Neuronal stem cell (in vitro differentiated cells): ENCODE data around the gene GNL1.

ENCODE experiments used
- DNase-seq: peaks from one replicate; pipeline ENCODE4 v3.0.0-alpha.2; 2013; ENCODE audit warnings: low spot score
- H2AFZ ChIP-seq: one replicate; pipeline ENCODE4 v1.6.1; 2013; ENCODE audit warnings: mild to moderate bottlenecking, low read length, inconsistent platforms
- H2AK5ac ChIP-seq: 2 replicates; pipeline ENCODE4 v1.6.1; 2013; ENCODE audit warnings: low read depth, mild to moderate bottlenecking, inconsistent platforms, low read length, moderate library complexity, mixed read lengths
- H2BK120ac ChIP-seq: 2 replicates; pipeline ENCODE4 v1.6.1; 2013; ENCODE audit warnings: low read depth, mild to moderate bottlenecking, inconsistent platforms, low read length, moderate library complexity, mixed read lengths
- H2BK12ac ChIP-seq: one replicate; pipeline ENCODE4 v1.6.1; 2013; ENCODE audit warnings: low read length, inconsistent platforms
- H2BK15ac ChIP-seq: 2 replicates; pipeline ENCODE4 v1.6.1; 2013; ENCODE audit warnings: mild to moderate bottlenecking, low read length, inconsistent platforms, mixed read lengths
- H2BK5ac ChIP-seq: one replicate; pipeline ENCODE4 v1.6.1; 2013; ENCODE audit warnings: inconsistent platforms, mild to moderate bottlenecking, low read length, moderate library complexity
- H3K14ac ChIP-seq: one replicate; pipeline ENCODE4 v1.6.1; 2013; ENCODE audit warnings: low read length, inconsistent platforms
- H3K18ac ChIP-seq: 2 replicates; pipeline ENCODE4 v1.6.1; 2013; ENCODE audit warnings: low read length, inconsistent platforms
- H3K23ac ChIP-seq: 2 replicates; pipeline ENCODE4 v1.6.1; 2013; ENCODE audit warnings: low read depth, mild to moderate bottlenecking, mixed read lengths, low read length, inconsistent platforms; ENCODE audit not compliant: poor library complexity
- H3K27ac ChIP-seq: replicated peaks from 3 replicates; pipeline ENCODE4 v1.5.1; 2013; ENCODE audit warnings: low read length, inconsistent platforms
- H3K27me3 ChIP-seq, 3 experiments: 2 replicates each; pipeline ENCODE4 v1.6.1; 2013; ENCODE audit warnings: low read length in 3 of 3, mild to moderate bottlenecking in 2 of 3, inconsistent platforms in 1 of 3, low read depth in 1 of 3, mixed read lengths in 1 of 3, moderate library complexity in 1 of 3; ENCODE audit not compliant: control insufficient read depth in 3 of 3, insufficient read depth in 3 of 3
- H3K36me3 ChIP-seq, 2 donors: replicated peaks in 1 of 2; 2 replicates each; pipeline ENCODE4 v1.6.1; 2013; ENCODE audit warnings: low read length in 2 of 2; ENCODE audit not compliant: control insufficient read depth in 2 of 2, insufficient read depth in 2 of 2
- H3K4ac ChIP-seq: 2 replicates; pipeline ENCODE4 v1.6.1; 2013; ENCODE audit warnings: inconsistent platforms, mild to moderate bottlenecking, low read length, moderate library complexity
- H3K4me1 ChIP-seq, 2 donors: 1 replicate in 1 of 2; 2 replicates in 1 of 2; pipeline ENCODE4 v1.6.1; 2013; ENCODE audit warnings: low read length in 2 of 2, low read depth in 1 of 2; ENCODE audit not compliant: control insufficient read depth in 2 of 2, insufficient read depth in 1 of 2
- H3K4me2 ChIP-seq: one replicate; pipeline ENCODE4 v1.6.1; 2013; ENCODE audit warnings: mild to moderate bottlenecking, low read length, inconsistent platforms; ENCODE audit not compliant: insufficient read depth, poor library complexity, severe bottlenecking
- H3K4me3 ChIP-seq, 2 donors: 2 replicates each; pipeline ENCODE4 v1.5.1; 2013; ENCODE audit warnings: low read length in 2 of 2, mild to moderate bottlenecking in 2 of 2, inconsistent platforms in 1 of 2, moderate library complexity in 1 of 2
- H3K79me1 ChIP-seq: one replicate; pipeline ENCODE4 v1.6.1; 2013; ENCODE audit warnings: low read depth, mild to moderate bottlenecking, inconsistent platforms, low read length, moderate library complexity
- H3K9ac ChIP-seq: one replicate; pipeline ENCODE4 v1.6.1; 2013; ENCODE audit warnings: mild to moderate bottlenecking, low read depth, low read length, inconsistent platforms; ENCODE audit not compliant: poor library complexity
- H3K9me3 ChIP-seq, 2 donors: replicated peaks in 1 of 2; 2 replicates each; pipeline versions ENCODE3 to v1.6.1; 2013; ENCODE audit warnings: low read length in 2 of 2, mild to moderate bottlenecking in 2 of 2, inconsistent platforms in 1 of 2, low read depth in 1 of 2, mixed read lengths in 1 of 2, moderate library complexity in 1 of 2; ENCODE audit not compliant: control insufficient read depth in 2 of 2, insufficient read depth in 1 of 2
- H4K8ac ChIP-seq: one replicate; pipeline ENCODE4 v1.6.1; 2013; ENCODE audit warnings: low read depth, mild to moderate bottlenecking, inconsistent platforms, low read length, moderate library complexity
- H4K91ac ChIP-seq: one replicate; pipeline ENCODE4 v1.6.1; 2013; ENCODE audit warnings: low read length, low read depth, mild to moderate bottlenecking, inconsistent platforms; ENCODE audit not compliant: poor library complexity
- WGBS, 2 donors: extraction: QIAGEN DNeasy Blood & Tissue Kit; methylation state at CpG; one replicate each; pipeline ENCODE4 v1.1.7; 2013; ENCODE audit warnings: missing lambda C conversion rate in 2 of 2, mixed read lengths in 1 of 2; ENCODE audit not compliant: insufficient read length in 2 of 2, insufficient replicate concordance in 1 of 2; ENCODE audit errors: extremely low coverage in 2 of 2; 5-methylcytosine and 5-hydroxymethylcytosine counted together

GNL1 gene

DNA sequence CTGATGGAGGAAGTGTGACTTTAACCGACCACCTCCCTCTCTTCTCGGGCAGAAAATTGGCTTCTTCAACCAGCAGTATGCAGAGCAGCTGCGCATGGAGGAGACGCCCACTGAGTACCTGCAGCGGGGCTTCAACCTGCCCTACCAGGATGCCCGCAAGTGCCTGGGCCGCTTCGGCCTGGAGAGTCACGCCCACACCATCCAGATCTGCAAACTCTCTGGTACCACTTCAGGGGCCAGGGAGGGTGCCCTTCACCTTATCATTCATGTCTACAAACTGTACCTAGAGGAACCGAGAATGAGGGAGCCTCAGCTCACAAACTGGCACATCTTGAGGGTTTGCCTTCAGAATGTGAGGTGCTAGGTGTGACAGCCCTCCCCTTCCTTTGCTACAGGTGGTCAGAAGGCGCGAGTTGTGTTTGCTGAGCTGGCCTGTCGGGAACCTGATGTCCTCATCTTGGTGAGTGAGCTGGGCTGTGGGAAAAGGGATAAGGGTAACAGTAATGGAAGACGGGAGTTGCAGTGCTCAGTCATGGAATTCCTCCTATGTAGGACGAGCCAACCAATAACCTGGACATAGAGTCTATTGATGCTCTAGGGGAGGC, 33.6 kb upstream of the GNL1 start:
- H3K36me3 ChIP-seq: peaks cover 48 to 99% of the 10 kb centered on the region in 2 donors
- no peaks in the 10 kb centered on the region for H3K4me1 ChIP-seq
- H3K4me2 ChIP-seq: no peak overlapping the region
- H3K4me3 ChIP-seq: peak overlapping the region in 1 of 2 donors; percentile 22
- H3K9ac ChIP-seq: peak overlapping the region; percentile 47
- H2AK5ac ChIP-seq: no peak overlapping the region
- no peak overlapping the region for H4K91ac ChIP-seq
- H2BK12ac ChIP-seq: no peak overlapping the region
- H3K27me3 ChIP-seq: no peaks in the 10 kb centered on the region
- no peak overlapping the region for H3K14ac ChIP-seq
- no CpG with 5 or more reads among the region's 15 CpGs for WGBS, 2 donors
- no peak overlapping the region for H2AFZ ChIP-seq
- no peak overlapping the region for H4K8ac ChIP-seq
- DNase-seq: no peak
- no peaks in the 10 kb centered on the region for H3K9me3 ChIP-seq
- no peak overlapping the region for H3K27ac ChIP-seq
- no peak overlapping the region for H2BK120ac ChIP-seq
- no peak overlapping the region for H2BK5ac ChIP-seq
- H3K79me1 ChIP-seq: no peaks in the 10 kb centered on the region
- H3K4ac ChIP-seq: no peak overlapping the region
- no peak overlapping the region for H3K18ac ChIP-seq
- H2BK15ac ChIP-seq: no peak overlapping the region
- H3K23ac ChIP-seq: no peak overlapping the region

GRCh38 chr6:30583921-30584320, 27.6 kb upstream of the GNL1 start:
- Histone ChIP-seq H3K27me3 (no peaks in the 10 kb centered on the region), H3K9me3 (no peaks in the 10 kb centered on the region), H2BK120ac (no peak overlapping the region), H3K14ac (no peak overlapping the region), H2BK15ac (no peak overlapping the region), H4K8ac (no peak overlapping the region), H2AFZ (no peak overlapping the region), H3K18ac (no peak overlapping the region), H3K9ac (no peak overlapping the region), H3K23ac (no peak overlapping the region), H2BK5ac (peak overlapping the region; percentile 24), H4K91ac (no peak overlapping the region), H3K4me1 (no peaks in the 10 kb centered on the region), H3K27ac (no peak overlapping the region), H2BK12ac (no peak overlapping the region), H3K4me2 (no peak overlapping the region), H2AK5ac (no peak overlapping the region), H3K79me1 (no peaks in the 10 kb centered on the region), H3K36me3 (peaks cover 64 to 94% of the 10 kb centered on the region in 2 donors), H3K4me3 (no peak overlapping the region), H3K4ac (no peak overlapping the region)
- DNase-seq: no peak
- no CpG with 5 or more reads among the region's 5 CpGs for WGBS, 2 donors

- Histone ChIP-seq H3K27ac (no peak overlapping the region), H3K36me3 (peaks cover 44 to 88% of the 10 kb centered on the region in 2 donors), H2BK15ac (no peak overlapping the region), H3K4ac (no peak overlapping the region), H3K9ac (no peak overlapping the region), H2AK5ac (no peak overlapping the region), H4K8ac (no peak overlapping the region), H3K4me1 (no peaks in the 10 kb centered on the region), H3K4me3 (no peak overlapping the region), H3K27me3 (no peaks in the 10 kb centered on the region), H3K79me1 (peaks cover 2% of the 10 kb centered on the region), H3K9me3 (no peaks in the 10 kb centered on the region), H2BK120ac (no peak overlapping the region), H3K14ac (no peak overlapping the region), H3K4me2 (no peak overlapping the region), H2BK12ac (no peak overlapping the region), H3K18ac (no peak overlapping the region), H2AFZ (no peak overlapping the region), H3K23ac (no peak overlapping the region), H2BK5ac (no peak overlapping the region), H4K91ac (no peak overlapping the region)
- no peak for DNase-seq
- no CpG with 5 or more reads among the region's 8 CpGs for WGBS, 2 donors
Measured at GRCh38 chr6:30578051-30578450, 21.8 kb upstream of the GNL1 start.

GRCh38 chr6:30573113-30573512, 16.8 kb upstream of the GNL1 start:
- H3K23ac ChIP-seq: no peak overlapping the region
- no peak overlapping the region for H2BK5ac ChIP-seq
- no peak overlapping the region for H2BK12ac ChIP-seq
- no peak overlapping the region for H2AFZ ChIP-seq
- no peak overlapping the region for H2BK120ac ChIP-seq
- H4K8ac ChIP-seq: no peak overlapping the region
- H3K27me3 ChIP-seq: peaks cover 0 to 2% (median 0%) of the 10 kb centered on the region in 3 experiments
- DNase-seq: no peak
- WGBS, 2 donors: no CpG with 5 or more reads among the region's 4 CpGs
- H3K9me3 ChIP-seq: no peaks in the 10 kb centered on the region
- H2AK5ac ChIP-seq: no peak overlapping the region
- peaks cover 5 to 8% of the 10 kb centered on the region in 2 donors for H3K4me1 ChIP-seq
- H3K27ac ChIP-seq: no peak overlapping the region
- H3K4ac ChIP-seq: no peak overlapping the region
- H3K18ac ChIP-seq: no peak overlapping the region
- no peak overlapping the region for H3K4me2 ChIP-seq
- H3K79me1 ChIP-seq: peaks cover 4% of the 10 kb centered on the region
- peaks cover 15 to 54% of the 10 kb centered on the region in 2 donors for H3K36me3 ChIP-seq
- H2BK15ac ChIP-seq: no peak overlapping the region
- H3K9ac ChIP-seq: no peak overlapping the region
- H4K91ac ChIP-seq: no peak overlapping the region
- no peak overlapping the region for H3K4me3 ChIP-seq
- no peak overlapping the region for H3K14ac ChIP-seq
